Testis (tissue), 3 donors: ENCODE data around the gene PAPPA2. TPM values are rescaled to one million over a fixed set of nuclear protein-coding genes. Genes with fewer than 3 reads are reported as not detected.

ENCODE experiments used
- DNase-seq: peaks from one replicate; pipeline ENCODE4 v3.0.0-alpha.2; 2019
- H3K27ac ChIP-seq, 2 donors: fragments of 200-600 bp; sonication (generic); one replicate each; pipeline ENCODE4 v1.5.1; 2019
- H3K27me3 ChIP-seq: fragments of 200-600 bp; sonication (generic); one replicate; pipeline ENCODE4 v1.5.1; 2019
- H3K36me3 ChIP-seq: fragments of 200-600 bp; sonication (generic); one replicate; pipeline ENCODE4 v1.5.1; 2017; ENCODE audit warnings: low read depth; ENCODE audit errors: missing control alignments
- H3K4me1 ChIP-seq: fragments of 200-600 bp; sonication (generic); one replicate; pipeline ENCODE4 v1.5.1; 2019
- H3K4me3 ChIP-seq, 2 donors: fragments of 200-600 bp; sonication (generic); one replicate each; pipeline ENCODE4 v1.5.1; 2017 to 2019
- H3K9me3 ChIP-seq: fragments of 200-600 bp; sonication (generic); one replicate; pipeline ENCODE4 v1.5.1; 2017
- CTCF ChIP-seq, 3 experiments: fragments of 450-650 bp in 2 of 3; fragments of 200-600 bp in 1 of 3; sonication (generic) in 1 of 3; IDR thresholded peaks; one replicate each; pipeline ENCODE4 v1.5.1; 2016 to 2019; ENCODE audit warnings: antibody characterized with exemption in 3 of 3, mild to moderate bottlenecking in 2 of 3, moderate library complexity in 1 of 3
- POLR2A ChIP-seq: fragments of 450-650 bp; IDR thresholded peaks from one replicate; pipeline ENCODE4 v1.6.1; 2017; ENCODE audit warnings: antibody characterized with exemption, mild to moderate bottlenecking, moderate library complexity
- WGBS, 2 donors: methylation state at CpG; one replicate each; pipeline ENCODE4 v1.1.5; 2018; 5-methylcytosine and 5-hydroxymethylcytosine counted together
- intact Hi-C: fragments of 100-400 bp; cut with DNase I; formaldehyde crosslinking; loops from one replicate; pipeline ENCODE4 v1.15.1; 2023; ENCODE audit warnings: low total_unique reads
- polyA plus RNA-seq: library from polyadenylated mRNA; stranded (reverse); fragments of 350-450 nt; fragmentation: Illumina TruSeq; extraction: RNeasy Lipid Tissue Mini Kit (QIAGEN cat#74804); gene quantifications from one replicate; pipeline ENCODE4 v1.2.3, GENCODE V29; 2014; ENCODE audit warnings: low read depth, low replicate concordance; ENCODE audit not compliant: insufficient read depth
- total RNA-seq, 2 donors: library from RNA; depleted of rRNA; stranded (reverse); fragments of >200 nt; gene quantifications; one replicate each; pipeline ENCODE4 v1.2.3, GENCODE V29; 2016

Gene PAPPA2
- total and polyA plus RNA-seq, 3 donors from 2014 or later = 0.80 to 2.2 (median 2.2) TPM

GRCh38 chr1:176811511-176812288 is 348.7 kb downstream of the PAPPA2 start:
- Histone ChIP-seq H3K27ac (no peak overlapping the region), H3K4me3 (no peak overlapping the region), H3K27me3 (no peaks in the 10 kb centered on the region), H3K9me3 (no peaks in the 10 kb centered on the region), H3K36me3 (no peaks in the 10 kb centered on the region), H3K4me1 (no peaks in the 10 kb centered on the region)
- WGBS, 2 donors = 45 to 47% methylated on average over 4 of the region's 4 CpGs
- TF ChIP-seq CTCF (IDR thresholded peaks at IDR 0.05) (no peak), POLR2A (no peak)
- intact Hi-C loops = no loop called here
- DNase-seq = no peak

GRCh38 chr1:176815621-176816020 is 352.6 kb downstream of the PAPPA2 start:
- Histone ChIP-seq H3K4me3 (no peak overlapping the region), H3K4me1 (no peaks in the 10 kb centered on the region), H3K9me3 (no peaks in the 10 kb centered on the region), H3K27me3 (no peaks in the 10 kb centered on the region), H3K27ac (no peak overlapping the region), H3K36me3 (no peaks in the 10 kb centered on the region)
- TF ChIP-seq CTCF (IDR thresholded peaks at IDR 0.05) = no peak
- TF ChIP-seq POLR2A = no peak
- no peak for DNase-seq
- intact Hi-C loops = no loop called here
- 91% methylated on average over 6 of the region's 6 CpGs for WGBS, 2 donors

GRCh38 chr1:176816232-176816631 is 353.3 kb downstream of the PAPPA2 start:
- Histone ChIP-seq H3K4me1 (no peaks in the 10 kb centered on the region), H3K27ac (no peak overlapping the region), H3K36me3 (no peaks in the 10 kb centered on the region), H3K4me3 (no peak overlapping the region), H3K27me3 (no peaks in the 10 kb centered on the region), H3K9me3 (no peaks in the 10 kb centered on the region)
- intact Hi-C loops = no loop called here
- 79 to 86% methylated on average over 3 of the region's 3 CpGs for WGBS, 2 donors
- no peak for TF ChIP-seq CTCF (IDR thresholded peaks at IDR 0.05)
- TF ChIP-seq POLR2A = no peak
- DNase-seq = no peak

- no peak overlapping the region for H3K4me3 ChIP-seq
- H3K9me3 ChIP-seq = no peaks in the 10 kb centered on the region
- intact Hi-C loops = no loop called here
- 58 to 72% methylated on average over 5 of the region's 5 CpGs for WGBS, 2 donors
- no peak overlapping the region for H3K27ac ChIP-seq
- H3K36me3 ChIP-seq = no peaks in the 10 kb centered on the region
- TF ChIP-seq POLR2A (no peak), CTCF (IDR thresholded peaks at IDR 0.05) (no peak)
- no peaks in the 10 kb centered on the region for H3K4me1 ChIP-seq
- no peak for DNase-seq
- no peaks in the 10 kb centered on the region for H3K27me3 ChIP-seq
Observed at GRCh38 chr1:176820391-176821031, 357.5 kb downstream of the PAPPA2 start.
